ENCODE data around the gene IFNL3. TPM values are rescaled to one million over a fixed set of nuclear protein-coding genes. Genes with fewer than 3 reads are reported as not detected.

Gene IFNL3
- polyA plus RNA-seq, 3 donors = not detected

- H3K4me2 ChIP-seq (replicated peaks; ENCODE audit: extremely low read depth, low read length, poor library complexity, severe bottlenecking) = no peak overlapping the region
- no peaks in the 10 kb centered on the region for H3K36me3 ChIP-seq (replicated peaks in 1 of 2; ENCODE audit: control insufficient read depth in 1 of 2, insufficient read depth in 2 of 2, low read length in 2 of 2)
- no peaks in the 10 kb centered on the region for H3K36me3 Mint-ChIP-seq
- peaks cover 5% of the 10 kb centered on the region for H3K4me1 Mint-ChIP-seq
- H3K9me3 Mint-ChIP-seq = no peaks in the 10 kb centered on the region
- H3K79me2 ChIP-seq (ENCODE audit: insufficient read depth, low read length) = no peaks in the 10 kb centered on the region
- TF ChIP-seq, protein P1, sequence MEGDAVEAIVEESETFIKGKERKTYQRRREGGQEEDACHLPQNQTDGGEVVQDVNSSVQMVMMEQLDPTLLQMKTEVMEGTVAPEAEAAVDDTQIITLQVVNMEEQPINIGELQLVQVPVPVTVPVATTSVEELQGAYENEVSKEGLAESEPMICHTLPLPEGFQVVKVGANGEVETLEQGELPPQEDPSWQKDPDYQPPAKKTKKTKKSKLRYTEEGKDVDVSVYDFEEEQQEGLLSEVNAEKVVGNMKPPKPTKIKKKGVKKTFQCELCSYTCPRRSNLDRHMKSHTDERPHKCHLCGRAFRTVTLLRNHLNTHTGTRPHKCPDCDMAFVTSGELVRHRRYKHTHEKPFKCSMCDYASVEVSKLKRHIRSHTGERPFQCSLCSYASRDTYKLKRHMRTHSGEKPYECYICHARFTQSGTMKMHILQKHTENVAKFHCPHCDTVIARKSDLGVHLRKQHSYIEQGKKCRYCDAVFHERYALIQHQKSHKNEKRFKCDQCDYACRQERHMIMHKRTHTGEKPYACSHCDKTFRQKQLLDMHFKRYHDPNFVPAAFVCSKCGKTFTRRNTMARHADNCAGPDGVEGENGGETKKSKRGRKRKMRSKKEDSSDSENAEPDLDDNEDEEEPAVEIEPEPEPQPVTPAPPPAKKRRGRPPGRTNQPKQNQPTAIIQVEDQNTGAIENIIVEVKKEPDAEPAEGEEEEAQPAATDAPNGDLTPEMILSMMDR (IDR thresholded peaks at IDR 0.05) = no peak
- H3K27me3 Mint-ChIP-seq (ENCODE audit: low read depth in 3 of 3) = peaks cover 2 to 11% (median 4%) of the 10 kb centered on the region in 3 donors
- no peak overlapping the region for H2AFZ ChIP-seq (ENCODE audit: insufficient read depth, low read depth, low read length, poor library complexity, severe bottlenecking)
- no peaks in the 10 kb centered on the region for H3K4me1 ChIP-seq (ENCODE audit: control insufficient read depth in 1 of 2, insufficient read depth in 2 of 2, low read length in 2 of 2)
- no peaks in the 10 kb centered on the region for H4K20me1 ChIP-seq (ENCODE audit: insufficient read depth, low read length)
- H3K4me3 ChIP-seq (replicated peaks in 1 of 3; ENCODE audit: low read depth in 2 of 3, low read length in 3 of 3) = no peak overlapping the region
- no peak for DNase-seq
- no peak overlapping the region for H3K27ac ChIP-seq (ENCODE audit: low read depth in 1 of 2, low read length in 2 of 2)
- 94% methylated on average over 5 of the region's 12 CpGs for WGBS (ENCODE audit: insufficient coverage)
- H3K4me3 Mint-ChIP-seq = no peak overlapping the region
- no peak overlapping the region for H3K27ac Mint-ChIP-seq
- H3K9ac ChIP-seq (ENCODE audit: insufficient read depth, low read length, poor library complexity, severe bottlenecking) = no peak overlapping the region
- intact Hi-C loops (cut with micrococcal nuclease) = no loop called here
- H3K9me3 ChIP-seq (replicated peaks in 1 of 2; ENCODE audit: control insufficient read depth in 1 of 2, insufficient read depth in 1 of 2, low read length in 2 of 2) = no peaks in the 10 kb centered on the region
- no peaks in the 10 kb centered on the region for H3K27me3 ChIP-seq (ENCODE audit: control insufficient read depth in 2 of 2, insufficient read depth in 2 of 2, low read length in 2 of 2)
These were observed 8.3 kb downstream of the IFNL3 start for GRCh38 chr19:39236527-39236926.

DNA sequence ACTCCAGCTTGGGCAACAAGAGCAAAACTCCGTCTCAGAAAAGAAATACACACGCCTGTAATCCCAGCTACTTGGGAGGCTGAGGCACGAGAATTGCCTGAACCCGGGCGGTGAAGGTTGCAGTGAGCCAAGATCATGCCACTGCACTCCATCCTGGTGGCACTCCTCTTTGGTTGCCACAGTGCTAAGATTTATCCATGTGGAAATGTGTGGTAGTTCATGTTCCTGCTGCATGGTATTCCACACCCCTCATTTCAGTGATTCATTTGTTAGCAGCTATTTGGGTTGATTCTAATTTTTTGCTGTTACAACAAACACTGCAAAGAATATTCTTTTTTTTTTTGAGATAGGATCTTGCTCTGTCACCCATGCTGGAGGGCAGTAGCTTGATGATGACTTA lies 12.1 kb downstream of the IFNL3 start:
- TF ChIP-seq, protein P1 (IDR thresholded peaks at IDR 0.05) = no peak
- Histone ChIP-seq H2AFZ (ENCODE audit: insufficient read depth, low read depth, low read length, poor library complexity, severe bottlenecking) (no peak overlapping the region), H3K4me3 (replicated peaks in 1 of 3; ENCODE audit: low read depth in 2 of 3, low read length in 3 of 3) (no peak overlapping the region), H3K36me3 (replicated peaks in 1 of 2; ENCODE audit: control insufficient read depth in 1 of 2, insufficient read depth in 2 of 2, low read length in 2 of 2) (no peaks in the 10 kb centered on the region), H3K27ac (ENCODE audit: low read depth in 1 of 2, low read length in 2 of 2) (no peak overlapping the region), H3K4me2 (replicated peaks; ENCODE audit: extremely low read depth, low read length, poor library complexity, severe bottlenecking) (no peak overlapping the region), H3K79me2 (ENCODE audit: insufficient read depth, low read length) (no peaks in the 10 kb centered on the region), H4K20me1 (ENCODE audit: insufficient read depth, low read length) (no peaks in the 10 kb centered on the region), H3K27me3 (ENCODE audit: control insufficient read depth in 2 of 2, insufficient read depth in 2 of 2, low read length in 2 of 2) (no peaks in the 10 kb centered on the region), H3K4me1 (ENCODE audit: control insufficient read depth in 1 of 2, insufficient read depth in 2 of 2, low read length in 2 of 2) (no peaks in the 10 kb centered on the region), H3K9me3 (replicated peaks in 1 of 2; ENCODE audit: control insufficient read depth in 1 of 2, insufficient read depth in 1 of 2, low read length in 2 of 2) (no peaks in the 10 kb centered on the region), H3K9ac (ENCODE audit: insufficient read depth, low read length, poor library complexity, severe bottlenecking) (no peak overlapping the region)
- intact Hi-C loops (cut with micrococcal nuclease) = no loop called here
- Mint-ChIP-seq H3K9me3 (peaks cover 0 to 4% (median 0%) of the 10 kb centered on the region in 7 donors), H3K36me3 (no peaks in the 10 kb centered on the region), H3K27me3 (ENCODE audit: low read depth in 3 of 3) (peaks cover 3 to 11% (median 9%) of the 10 kb centered on the region in 3 donors), H3K4me1 (peaks cover 2% of the 10 kb centered on the region), H3K4me3 (no peak overlapping the region), H3K27ac (no peak overlapping the region)
- DNase-seq = no peak
- WGBS (ENCODE audit: insufficient coverage) = 96% methylated on average over 5 of the region's 5 CpGs

All from CD14-positive monocyte (primary cell).